NCI-H748 (cell line): Measurements from ENCODE around the gene ACRV1.
"Not testable (repeated sequence)": the region's sequence is repeated elsewhere in the genome, so short reads cannot be mapped to it uniquely, and the experiment has no call there.

Source experiments
- DNase-seq: peaks from one replicate; lab custom pipeline; 2025; ENCODE audit not compliant: unreplicated experiment; lab: John Stamatoyannopoulos, UW

The ACRV1 gene, protein sequence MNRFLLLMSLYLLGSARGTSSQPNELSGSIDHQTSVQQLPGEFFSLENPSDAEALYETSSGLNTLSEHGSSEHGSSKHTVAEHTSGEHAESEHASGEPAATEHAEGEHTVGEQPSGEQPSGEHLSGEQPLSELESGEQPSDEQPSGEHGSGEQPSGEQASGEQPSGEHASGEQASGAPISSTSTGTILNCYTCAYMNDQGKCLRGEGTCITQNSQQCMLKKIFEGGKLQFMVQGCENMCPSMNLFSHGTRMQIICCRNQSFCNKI

DNA sequence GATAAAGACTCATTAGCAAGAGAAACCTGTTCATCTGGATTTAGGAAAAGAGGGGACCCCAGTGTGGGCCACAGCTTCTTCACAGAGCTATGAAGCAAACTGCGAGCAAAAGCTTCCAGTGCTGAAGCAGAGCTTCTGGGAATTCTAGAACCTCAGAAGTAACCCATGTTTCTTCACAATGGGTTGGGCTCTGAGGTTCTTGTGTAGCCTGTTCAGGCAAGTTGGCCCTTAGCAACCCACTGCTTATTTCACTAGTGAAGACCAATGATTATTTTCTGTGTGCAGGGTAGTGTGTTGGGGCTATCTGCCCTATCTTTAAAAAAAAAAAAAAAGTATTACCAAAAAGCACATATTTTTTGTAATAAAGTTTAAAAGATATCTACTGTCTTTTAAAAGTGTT is at the start of gene ACRV1:
TSS of gene ACRV1 (minus strand) at position 101 of the 400 bp plus-strand sequence. CDS start at position 34, 67 bp downstream.
- DNase-seq, result no peak

DNA sequence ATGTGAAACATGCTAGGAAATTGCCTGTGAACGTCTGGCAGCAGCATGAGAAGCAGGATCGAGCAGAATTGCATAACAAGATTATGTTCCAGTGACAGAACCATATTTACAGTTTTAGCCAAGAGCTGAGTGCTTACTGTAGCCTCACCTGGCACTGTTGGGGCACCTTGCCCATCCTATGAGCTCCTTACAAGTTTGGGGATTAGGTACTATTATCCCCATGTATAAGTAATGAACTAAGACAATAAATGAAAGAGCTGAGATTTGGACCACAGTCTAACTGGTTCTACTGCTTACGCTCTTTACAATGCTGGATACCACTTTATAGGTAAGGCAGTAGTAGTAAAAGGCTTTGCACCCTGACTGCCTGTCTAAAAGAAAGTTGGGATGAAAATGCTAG is 48.3 kb upstream of the ACRV1 start:
- DNase-seq, result no peak

DNA sequence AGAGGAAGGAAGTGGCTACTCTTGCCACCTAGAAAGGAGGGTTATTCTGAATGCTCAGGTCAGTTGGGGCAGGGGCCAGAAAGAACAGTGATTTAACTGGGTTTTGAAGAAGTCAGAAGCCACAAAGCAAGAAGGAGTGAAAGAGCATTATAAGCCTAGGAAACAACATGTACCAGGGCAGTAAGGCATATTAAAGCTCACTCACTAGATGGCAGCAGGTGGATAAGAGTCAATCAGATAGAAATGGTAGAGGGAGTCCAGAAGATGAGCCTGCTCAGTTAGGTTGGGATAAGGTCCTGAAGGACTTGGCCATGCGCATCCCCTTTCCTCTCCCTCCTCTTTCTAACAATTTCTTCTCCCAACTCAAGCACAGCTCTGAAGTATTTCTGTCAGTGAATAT is 43.5 kb upstream of the ACRV1 start:
- no peak for DNase-seq

DNA sequence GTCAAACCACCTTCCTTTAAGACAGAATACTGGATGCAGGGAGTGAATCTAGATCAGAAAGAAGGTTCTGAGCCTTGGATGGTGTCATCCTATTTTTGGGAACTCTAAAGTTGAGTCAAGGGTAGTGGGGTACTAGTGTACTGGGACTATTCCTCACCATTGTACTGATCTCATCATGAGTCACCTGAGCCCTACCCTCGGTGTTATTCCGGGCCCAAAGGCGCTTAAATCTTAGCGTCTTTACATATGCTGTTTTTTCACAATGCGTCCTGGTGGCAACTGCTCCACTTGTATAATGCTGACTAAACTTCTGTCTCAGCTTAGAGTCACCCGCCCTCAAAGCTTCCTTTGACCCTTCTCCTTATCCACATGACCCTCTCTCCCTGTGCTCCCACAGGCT is 40.1 kb upstream of the ACRV1 start:
- no peak for DNase-seq

DNA sequence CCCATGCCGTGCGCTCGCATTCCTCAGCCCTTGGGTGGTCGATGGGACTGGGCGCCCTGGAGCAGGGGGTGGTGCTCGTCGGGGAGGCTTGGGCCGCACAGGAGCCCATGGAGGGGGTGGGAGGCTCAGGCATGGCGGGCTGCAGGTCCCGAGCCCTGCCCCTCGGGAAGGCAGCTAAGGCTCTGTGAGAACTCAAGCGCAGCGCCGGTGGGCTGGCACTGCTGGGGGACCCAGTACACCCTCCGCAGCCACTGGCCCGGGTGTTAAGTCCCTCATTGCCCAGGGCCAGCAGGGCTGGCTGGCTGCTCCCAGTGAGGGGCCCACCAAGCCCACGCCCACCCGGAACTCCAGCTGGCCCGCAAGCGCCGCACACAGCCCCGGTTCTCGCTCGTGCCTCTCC is 24.0 kb upstream of the ACRV1 start:
- DNase-seq, result not testable (repeated sequence)

DNA sequence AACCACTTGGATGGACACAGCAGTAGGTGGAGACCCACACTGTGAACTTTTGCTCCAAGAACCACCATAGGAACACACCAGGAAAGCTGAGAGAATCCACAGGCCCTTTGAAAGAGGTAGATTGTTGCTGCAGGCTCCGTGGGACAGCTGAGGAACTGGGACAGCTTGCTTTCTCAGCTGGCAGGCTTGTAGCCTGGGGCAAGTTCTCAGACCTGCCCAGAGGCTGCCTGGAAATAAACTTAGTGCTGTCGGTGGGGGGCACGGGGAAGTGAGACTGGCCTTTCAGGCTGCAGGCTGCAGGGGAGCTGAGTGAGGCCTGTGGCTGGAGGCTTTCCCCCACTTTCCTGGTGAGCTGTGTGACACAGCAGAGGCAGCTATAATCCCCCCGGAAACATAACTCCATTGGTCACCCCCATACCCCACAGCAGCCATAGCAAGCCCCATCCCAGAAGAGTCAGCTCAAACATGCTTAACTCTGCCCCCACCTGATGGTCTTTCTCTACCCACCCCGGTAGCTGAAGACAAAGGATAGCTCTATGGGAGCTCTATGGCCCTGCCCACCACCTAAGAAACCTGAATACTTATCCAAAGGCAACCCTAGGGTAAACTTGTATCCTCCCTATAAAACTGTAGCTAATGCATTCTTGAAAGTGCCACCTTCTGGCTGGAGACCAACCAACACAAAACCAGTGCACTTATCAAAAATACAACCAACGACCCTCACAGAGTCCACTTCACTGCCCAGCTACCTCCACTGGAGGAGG is 21.4 kb upstream of the ACRV1 start:
- no peak for DNase-seq

DNA sequence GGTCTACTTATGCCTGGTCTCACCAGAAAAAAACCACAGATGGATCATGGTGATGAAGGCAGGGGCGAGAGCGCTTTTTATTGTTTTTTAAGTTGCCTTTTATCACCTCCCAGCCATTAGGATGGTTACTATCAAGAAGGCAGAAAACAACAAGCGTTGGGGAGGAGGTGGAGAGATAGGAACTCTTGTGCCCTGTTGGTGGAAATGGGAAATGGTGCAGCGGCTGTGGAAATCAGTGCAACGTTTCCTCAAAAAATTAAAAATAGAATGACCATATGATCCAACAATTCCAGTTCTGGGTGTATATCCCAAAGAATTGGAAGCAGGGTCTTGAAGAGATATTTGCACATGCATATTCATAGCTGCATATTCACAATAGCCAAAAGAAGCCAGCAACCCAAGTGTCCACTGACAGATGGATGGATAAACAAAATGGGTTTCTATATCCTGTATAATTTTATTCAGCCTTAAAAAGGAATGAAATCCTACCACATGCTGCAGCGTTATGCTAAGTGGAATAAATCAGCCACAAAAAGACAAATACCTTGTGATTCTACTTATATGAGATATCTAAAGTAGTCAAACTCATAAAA is 20.5 kb upstream of the ACRV1 start:
- no peak for DNase-seq

DNA sequence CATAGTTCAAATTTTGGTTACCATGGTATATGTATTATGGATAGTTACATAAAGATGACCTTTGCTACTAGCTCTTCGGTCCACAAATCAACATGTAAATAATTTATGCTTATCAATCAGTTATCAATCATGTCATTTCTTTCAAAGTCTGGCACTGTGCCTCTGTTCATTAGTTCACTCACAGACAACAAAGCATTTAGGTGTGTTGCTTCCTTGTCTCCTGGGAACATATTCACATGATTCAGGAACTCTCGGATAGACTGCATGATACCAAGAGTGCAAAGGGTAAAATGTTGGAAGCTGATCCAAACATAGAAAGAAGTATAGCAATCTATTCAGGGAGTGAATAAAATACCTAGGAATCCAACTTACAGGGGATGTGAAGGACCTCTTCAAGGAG is 14.3 kb upstream of the ACRV1 start:
- DNase-seq, result no peak

DNA sequence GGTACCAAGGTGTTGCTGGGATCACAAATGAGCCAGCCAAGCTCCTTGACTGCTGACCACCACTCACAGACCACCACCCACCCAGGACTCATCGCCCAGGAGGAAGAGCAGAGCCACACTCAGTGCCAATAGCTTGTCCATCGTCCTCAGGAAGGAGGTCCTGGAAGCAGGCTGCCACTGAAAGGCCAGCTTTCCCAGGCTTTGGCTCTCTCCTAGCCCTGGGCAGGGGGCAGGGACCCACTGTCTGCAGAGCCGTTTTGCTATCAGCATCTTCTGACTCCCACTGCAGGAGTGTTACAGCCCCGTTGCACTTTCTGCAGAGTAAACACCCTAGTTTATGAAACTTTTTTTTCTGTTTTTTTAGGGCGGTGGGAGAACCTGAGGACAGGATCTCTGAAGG is 12.2 kb upstream of the ACRV1 start:
- no peak for DNase-seq

DNA sequence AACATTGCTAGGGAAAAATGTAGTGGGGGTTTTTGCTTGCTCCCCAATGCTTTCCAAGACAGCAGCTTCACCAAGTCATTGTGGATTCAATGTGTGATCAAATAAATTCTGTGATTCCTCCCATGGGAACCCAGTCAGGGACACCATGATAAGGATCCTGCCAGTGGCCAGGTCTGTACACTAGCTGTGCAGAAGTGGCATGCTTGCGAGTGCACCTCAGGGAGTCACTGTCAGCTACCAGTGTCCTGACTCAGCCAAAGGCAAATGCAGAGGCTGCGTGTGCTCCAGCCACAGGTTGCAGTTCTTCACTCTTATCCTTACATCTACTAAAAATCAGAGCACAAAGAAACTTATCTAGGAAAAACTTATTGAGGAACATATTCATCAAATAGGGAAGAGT is 9.4 kb upstream of the ACRV1 start:
- DNase-seq, result no peak

DNA sequence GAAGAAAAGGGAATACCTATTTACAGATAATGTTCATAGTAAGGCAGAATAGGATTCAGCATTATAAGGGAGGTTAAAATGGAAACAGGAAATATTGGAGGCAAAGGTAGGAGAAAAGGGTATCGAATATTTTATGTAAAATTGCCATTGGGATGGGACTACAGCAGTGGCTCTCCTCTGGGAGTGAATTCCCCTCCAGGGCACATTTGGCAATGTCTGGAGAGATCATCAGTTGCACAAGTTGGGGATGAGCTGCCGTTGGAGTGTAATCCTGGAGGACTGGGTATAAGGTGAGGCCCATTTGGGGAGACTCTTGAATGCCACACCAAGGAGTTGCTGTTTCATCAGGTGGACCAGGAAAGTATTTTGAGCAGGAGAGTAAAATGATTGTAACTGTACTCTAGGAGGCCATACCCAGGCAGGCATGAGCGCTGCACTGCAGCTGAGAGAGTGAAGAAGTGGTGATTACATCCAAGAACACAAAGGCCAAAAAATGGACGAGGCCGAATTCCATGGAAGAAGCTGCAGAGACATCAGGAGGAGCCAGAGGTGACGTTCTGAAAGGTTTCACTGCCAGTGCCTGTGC is 8.7 kb upstream of the ACRV1 start:
- no peak for DNase-seq

DNA sequence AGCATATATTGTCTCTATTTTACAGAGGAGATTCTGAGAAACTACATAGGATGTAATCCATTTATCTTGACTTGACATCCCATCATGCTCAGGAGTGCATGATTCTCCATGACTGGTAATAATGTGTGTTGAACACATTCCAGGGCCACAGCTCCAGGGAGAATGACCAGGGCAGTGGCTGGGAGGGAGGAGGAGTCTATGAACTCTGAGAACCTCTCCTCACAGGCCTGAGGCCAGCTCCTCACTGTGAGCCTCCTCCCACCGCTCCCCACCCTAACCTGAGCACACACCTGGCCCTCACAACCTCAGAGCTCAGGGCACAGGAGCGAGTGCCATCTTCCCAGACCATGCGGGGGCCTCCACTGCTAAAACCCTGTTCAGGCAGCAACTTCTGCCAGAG is 8.0 kb upstream of the ACRV1 start:
- no peak for DNase-seq

DNA sequence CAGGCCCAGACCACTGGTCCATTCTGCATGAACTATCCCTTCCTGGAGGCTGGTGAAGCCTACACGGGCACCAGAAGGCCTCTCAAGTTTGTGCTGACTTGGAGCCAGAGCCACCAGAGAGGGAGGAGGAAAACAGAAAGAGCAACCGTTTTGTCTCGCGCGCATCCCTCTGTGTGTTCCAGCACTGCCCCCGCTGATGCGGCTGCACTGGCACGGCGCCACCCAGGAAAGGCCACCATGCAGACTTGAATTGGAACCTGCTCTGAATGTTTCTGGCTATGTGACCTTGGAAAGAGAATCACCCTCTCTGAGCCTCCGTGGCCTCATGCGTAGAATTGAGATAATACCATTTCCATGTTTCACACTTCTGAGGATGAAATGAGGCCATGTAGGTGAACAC is 7.4 kb upstream of the ACRV1 start:
- DNase-seq, result no peak

DNA sequence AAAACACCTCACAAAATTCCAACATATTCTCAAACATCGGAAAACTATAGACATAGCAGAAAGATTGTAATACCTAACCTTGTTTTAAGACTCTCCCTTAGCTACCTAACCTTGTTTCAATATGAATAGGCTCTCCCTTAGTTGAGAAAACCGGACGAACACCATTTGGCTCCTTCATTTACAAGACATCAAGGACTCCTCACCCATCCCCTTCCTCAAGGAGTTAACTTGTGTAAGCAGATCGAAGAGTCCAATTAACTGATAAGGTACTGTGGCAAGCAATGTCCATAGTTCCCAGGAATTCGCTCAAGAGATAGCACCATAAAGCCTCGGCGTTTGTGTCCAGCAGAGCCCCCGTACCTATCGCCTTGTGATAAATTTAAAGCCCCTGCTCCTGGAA is 4.6 kb upstream of the ACRV1 start:
- no peak for DNase-seq

DNA sequence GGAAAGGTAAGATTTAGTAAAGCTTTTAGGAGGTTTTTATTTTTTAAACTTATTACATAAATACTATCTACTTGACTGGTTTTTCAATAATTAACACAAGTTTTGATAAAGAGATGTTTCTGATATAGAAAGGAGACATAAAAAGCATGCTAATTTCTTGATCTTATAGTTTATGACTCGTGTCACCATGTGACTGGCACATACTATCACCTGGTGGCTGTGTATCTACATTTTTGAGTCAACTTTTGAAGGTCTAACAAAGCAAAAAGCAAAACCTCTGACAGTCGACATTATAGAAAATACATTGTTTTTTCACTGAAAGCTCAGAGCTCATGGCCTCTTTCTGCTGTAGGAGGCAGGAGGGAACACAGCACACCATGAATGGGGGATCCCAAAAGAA is 810 bp downstream of the ACRV1 start:
- DNase-seq, result no peak

DNA sequence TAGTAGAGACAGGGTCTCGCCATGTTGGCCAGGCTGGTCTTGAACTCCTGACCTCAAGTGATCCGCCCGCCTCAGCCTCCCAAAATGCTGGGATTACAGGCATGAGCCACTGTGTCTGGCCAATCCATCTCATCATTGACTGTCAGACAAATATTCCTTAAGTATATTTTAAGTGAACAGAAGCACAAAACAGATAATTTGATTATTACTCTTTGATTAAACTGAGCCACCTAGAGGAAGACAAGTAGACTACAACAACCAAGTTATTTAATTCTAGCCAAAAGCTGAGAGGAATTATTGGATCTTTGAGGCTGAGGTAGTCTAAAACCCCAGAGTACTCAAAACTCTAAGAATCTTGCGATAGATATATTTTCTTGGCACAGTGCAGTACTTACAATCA is 1.2 kb downstream of the ACRV1 start:
- DNase-seq, result no peak

DNA sequence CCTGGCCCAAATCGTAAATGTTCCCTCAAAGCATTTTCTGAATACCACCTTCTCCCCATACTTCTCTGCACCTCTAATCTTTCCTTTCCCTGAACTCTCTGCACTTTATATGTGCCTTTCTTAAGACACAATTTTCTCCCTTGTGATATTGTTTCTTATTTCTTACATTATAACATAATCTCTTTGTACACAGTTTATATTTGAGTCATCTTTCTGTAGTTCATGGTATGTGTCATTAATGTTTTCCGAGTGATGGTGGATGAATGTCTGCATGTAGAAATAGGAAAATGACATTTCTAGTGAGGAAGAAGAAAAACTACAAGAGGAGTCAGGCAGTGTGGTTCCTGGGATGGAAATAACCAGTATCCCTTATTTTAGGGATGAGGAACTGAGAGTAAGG is 5.5 kb downstream of the ACRV1 start:
- no peak for DNase-seq

DNA sequence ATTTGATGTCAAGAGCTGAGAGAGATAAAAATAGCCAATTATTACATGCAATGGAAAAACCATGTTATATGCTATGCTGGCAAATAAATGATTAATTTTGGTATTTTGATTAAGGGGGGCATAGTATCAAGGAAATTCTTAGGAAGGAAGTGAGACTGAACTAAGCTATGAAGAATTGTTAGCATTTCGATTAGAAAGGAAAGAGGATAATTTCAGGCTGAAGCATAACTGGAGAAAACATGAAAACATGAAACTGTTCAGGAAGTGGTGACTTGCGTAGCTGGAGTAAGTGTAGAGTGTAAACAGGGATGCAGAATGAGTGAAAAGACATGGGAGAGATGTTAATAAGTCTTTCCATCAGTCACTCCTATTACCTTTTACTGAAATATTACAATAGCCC is 6.4 kb downstream of the ACRV1 start:
- no peak for DNase-seq

DNA sequence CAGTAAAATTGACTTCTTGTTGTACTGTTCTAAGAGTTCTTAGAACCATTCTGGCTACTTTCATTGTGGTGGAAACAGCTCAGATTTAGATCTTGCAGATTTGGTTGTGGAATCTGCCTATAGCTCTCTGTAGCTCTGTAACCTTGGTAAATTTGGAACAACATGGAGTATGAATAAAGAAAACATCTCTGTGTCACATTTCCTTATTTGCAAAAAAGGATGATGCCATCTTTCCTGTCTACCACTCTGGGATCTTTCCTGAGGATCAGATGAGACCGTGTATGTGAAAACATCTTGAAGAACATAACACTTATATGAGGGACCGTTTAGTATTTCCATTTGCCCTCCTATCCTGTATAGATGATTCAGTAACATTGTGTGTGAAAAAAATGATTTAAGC is 9.1 kb downstream of the ACRV1 start:
- no peak for DNase-seq

DNA sequence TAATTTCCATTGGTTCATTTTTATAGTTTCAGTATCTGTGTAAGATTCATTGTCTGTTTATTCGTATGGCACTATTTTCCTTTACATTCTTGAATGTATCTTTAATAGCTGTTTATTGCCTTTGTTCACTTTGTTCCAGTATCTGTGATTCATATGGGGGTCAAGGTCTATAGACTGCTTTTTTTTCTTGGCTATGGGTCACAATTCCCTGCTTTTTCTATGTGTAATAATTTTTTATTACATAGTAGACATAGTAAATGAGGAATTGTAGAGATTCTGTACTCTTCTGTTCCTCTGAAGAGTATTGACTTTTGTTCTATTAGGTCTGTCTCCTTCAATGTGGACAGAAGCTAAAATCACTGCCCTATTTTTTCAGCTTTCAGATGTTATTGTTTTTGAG is 10.5 kb downstream of the ACRV1 start:
- DNase-seq, result no peak

DNA sequence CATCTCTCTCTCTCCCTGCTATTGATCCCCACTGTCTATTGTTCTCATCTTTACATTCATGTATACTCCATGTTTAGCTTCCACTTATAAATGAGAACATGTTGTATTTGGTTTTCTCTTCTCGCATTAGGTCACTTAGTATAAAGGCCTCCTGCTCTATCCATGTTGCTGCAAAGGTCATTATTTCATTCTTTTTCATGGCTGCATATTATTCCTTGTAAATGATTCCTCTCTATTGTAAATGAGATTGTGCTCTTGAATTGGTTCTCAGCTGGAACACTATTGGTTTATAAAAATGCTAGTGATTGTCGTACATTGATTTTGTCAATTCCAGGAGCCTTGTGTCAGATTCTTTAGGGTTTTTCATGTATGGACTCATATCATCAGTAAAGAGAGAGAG is 13.5 kb downstream of the ACRV1 start:
- no peak for DNase-seq

DNA sequence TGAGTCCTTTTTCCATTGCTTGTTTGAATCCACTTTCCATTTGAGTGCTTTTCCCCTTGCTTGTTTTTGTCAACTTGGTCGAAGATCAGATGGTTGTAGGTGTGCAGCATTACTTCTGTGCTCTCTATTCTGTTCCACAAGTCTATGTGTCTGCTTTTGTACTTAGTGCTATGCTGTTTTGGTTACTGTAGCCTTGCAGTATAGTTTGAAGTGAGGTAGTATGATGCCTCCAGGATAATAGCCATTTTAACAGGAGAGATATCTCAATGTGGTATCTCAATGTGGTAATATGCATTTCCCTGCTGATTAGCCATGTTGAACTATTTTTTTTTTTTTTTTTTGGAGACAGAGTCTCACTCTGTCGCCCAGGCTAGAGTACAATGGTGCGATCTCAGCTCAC is 16.7 kb downstream of the ACRV1 start:
- DNase-seq, result no peak
